GM23248 (cell line): ENCODE data around the gene YTHDF1. TPM values are rescaled to one million over a fixed set of nuclear protein-coding genes. Genes with fewer than 3 reads are reported as not detected.

Experiments used
- DNase-seq: peaks from one replicate; pipeline ENCODE4 v3.0.0-alpha.2; 2015
- H2AFZ ChIP-seq: fragments of 200-600 bp; sonication (generic); 2 replicates; pipeline ENCODE4 v1.6.1; 2016; ENCODE audit warnings: antibody characterized with exemption
- H3F3A ChIP-seq: fragments of 200-600 bp; sonication (generic); 2 replicates; pipeline ENCODE4 v1.6.1; 2016; ENCODE audit warnings: mild to moderate bottlenecking, antibody characterized with exemption, mixed run types; ENCODE audit not compliant: insufficient read depth
- H3K27ac ChIP-seq: fragments of 200-600 bp; sonication (generic); 2 replicates; pipeline ENCODE4 v1.5.1; 2016; ENCODE audit warnings: mild to moderate bottlenecking
- H3K27me3 ChIP-seq: fragments of 200-600 bp; sonication (generic); replicated peaks from 2 replicates; pipeline ENCODE4 v1.6.1; 2016; ENCODE audit warnings: mild to moderate bottlenecking; ENCODE audit not compliant: insufficient read depth
- H3K36me3 ChIP-seq: fragments of 200-600 bp; sonication (generic); 2 replicates; pipeline ENCODE4 v1.6.1; 2016; ENCODE audit warnings: low read depth, mild to moderate bottlenecking
- H3K4me1 ChIP-seq: fragments of 200-600 bp; sonication (generic); 2 replicates; pipeline ENCODE4 v1.6.1; 2016; ENCODE audit warnings: mild to moderate bottlenecking; ENCODE audit not compliant: insufficient read depth
- H3K4me2 ChIP-seq: fragments of 200-600 bp; sonication (generic); one replicate; pipeline ENCODE4 v1.6.1; 2016; ENCODE audit warnings: mild to moderate bottlenecking; ENCODE audit not compliant: unreplicated experiment
- H3K4me3 ChIP-seq: fragments of 200-600 bp; sonication (generic); 2 replicates; pipeline ENCODE4 v1.5.1; 2016; ENCODE audit warnings: mild to moderate bottlenecking
- H3K79me2 ChIP-seq: fragments of 200-600 bp; sonication (generic); 2 replicates; pipeline ENCODE4 v1.6.1; 2016; ENCODE audit warnings: mild to moderate bottlenecking; ENCODE audit not compliant: insufficient read depth
- H3K9ac ChIP-seq: fragments of 200-600 bp; sonication (generic); 2 replicates; pipeline ENCODE4 v1.6.1; 2016; ENCODE audit warnings: mild to moderate bottlenecking
- H3K9me2 ChIP-seq: fragments of 200-600 bp; sonication (generic); 2 replicates; pipeline ENCODE4 v1.6.1; 2016; ENCODE audit warnings: mixed run types, mild to moderate bottlenecking, moderate library complexity; ENCODE audit not compliant: insufficient read depth
- H3K9me3 ChIP-seq: fragments of 200-600 bp; sonication (generic); one replicate; pipeline ENCODE4 v1.6.1; 2017; ENCODE audit warnings: low read depth
- H4K20me1 ChIP-seq: fragments of 200-600 bp; sonication (generic); 2 replicates; pipeline ENCODE4 v1.6.0; 2016; ENCODE audit not compliant: insufficient read depth
- EZH2 ChIP-seq: fragments of 200-600 bp; sonication (generic); IDR thresholded peaks from 2 replicates; pipeline ENCODE4 v1.6.1; 2018; ENCODE audit warnings: antibody characterized with exemption, mild to moderate bottlenecking; ENCODE audit not compliant: insufficient read depth, poor library complexity, severe bottlenecking
- EZH2phosphoT487 ChIP-seq: fragments of 200-600 bp; sonication (generic); IDR thresholded peaks from 2 replicates; pipeline ENCODE4 v1.6.1; 2018; ENCODE audit warnings: antibody characterized with exemption, moderate library complexity, mild to moderate bottlenecking, low read depth; ENCODE audit not compliant: insufficient read depth
- WGBS, 2 experiments: methylation state at CpG; one replicate each; pipeline ENCODE4 v1.1.6; 2015 to 2017; ENCODE audit warnings: low lambda C conversion rate in 2 of 2, low coverage in 1 of 2; ENCODE audit errors: missing lambda C conversion rate in 2 of 2; 5-methylcytosine and 5-hydroxymethylcytosine counted together
- in situ Hi-C: fragments of 300-500 bp; cut with MboI; formaldehyde crosslinking; loops from 2 replicates; pipeline ENCODE4 v1.15.0; 2020
- polyA plus RNA-seq: library from polyadenylated mRNA; unstranded; fragments of >200 nt; fragmentation: Nextera tagmentation; extraction: Ambion mirVana; gene quantifications from 2 replicates; pipeline ENCODE4 v1.2.1, GENCODE V29; 2016
- total RNA-seq: library from RNA; depleted of rRNA; stranded (reverse); fragments of >200 nt; shearing (Covaris generic); gene quantifications from 2 replicates; pipeline ENCODE4 v1.2.3, GENCODE V29; 2014

The YTHDF1 gene
- total and polyA plus RNA-seq, 2 experiments from 2014 or later = 16.7 to 20.4 TPM

GRCh38 chr20:63155266-63156165, 60.4 kb downstream of the YTHDF1 start:
- no peaks in the 10 kb centered on the region for H3K36me3 ChIP-seq
- H3K4me2 ChIP-seq = no peak overlapping the region
- TF ChIP-seq EZH2phosphoT487 (no peak), EZH2 (no peak)
- no peaks in the 10 kb centered on the region for H3K79me2 ChIP-seq
- H3K9me3 ChIP-seq = no peaks in the 10 kb centered on the region
- H3K27ac ChIP-seq = no peak overlapping the region
- no peaks in the 10 kb centered on the region for H3K4me1 ChIP-seq
- WGBS, 2 experiments = 28 to 31% methylated on average over 14 to 15 of the region's 15 CpGs
- no peaks in the 10 kb centered on the region for H4K20me1 ChIP-seq
- DNase-seq = no peak
- H3F3A ChIP-seq = no peaks in the 10 kb centered on the region
- in situ Hi-C loops = no loop called here
- H3K9ac ChIP-seq = no peak overlapping the region
- peaks cover 42% of the 10 kb centered on the region for H3K27me3 ChIP-seq
- no peak overlapping the region for H3K4me3 ChIP-seq
- H2AFZ ChIP-seq = no peak overlapping the region
- H3K9me2 ChIP-seq = no peaks in the 10 kb centered on the region

GRCh38 chr20:63154395-63154794, 61.5 kb downstream of the YTHDF1 start:
- in situ Hi-C loops = no loop called here
- DNase-seq = no peak
- no peaks in the 10 kb centered on the region for H3F3A ChIP-seq
- no peak overlapping the region for H3K4me3 ChIP-seq
- no peak overlapping the region for H3K9ac ChIP-seq
- no peaks in the 10 kb centered on the region for H3K79me2 ChIP-seq
- no peak overlapping the region for H3K4me2 ChIP-seq
- WGBS, 2 experiments = 32% methylated on average over 3 of the region's 3 CpGs; no CpG with 5 or more reads in 1 of the 2 experiments
- H2AFZ ChIP-seq = no peak overlapping the region
- H3K9me2 ChIP-seq = no peaks in the 10 kb centered on the region
- no peaks in the 10 kb centered on the region for H3K9me3 ChIP-seq
- peaks cover 35% of the 10 kb centered on the region for H3K27me3 ChIP-seq
- H3K4me1 ChIP-seq = no peaks in the 10 kb centered on the region
- TF ChIP-seq EZH2phosphoT487 (no peak), EZH2 (no peak)
- H4K20me1 ChIP-seq = no peaks in the 10 kb centered on the region
- no peak overlapping the region for H3K27ac ChIP-seq
- H3K36me3 ChIP-seq = no peaks in the 10 kb centered on the region

DNA sequence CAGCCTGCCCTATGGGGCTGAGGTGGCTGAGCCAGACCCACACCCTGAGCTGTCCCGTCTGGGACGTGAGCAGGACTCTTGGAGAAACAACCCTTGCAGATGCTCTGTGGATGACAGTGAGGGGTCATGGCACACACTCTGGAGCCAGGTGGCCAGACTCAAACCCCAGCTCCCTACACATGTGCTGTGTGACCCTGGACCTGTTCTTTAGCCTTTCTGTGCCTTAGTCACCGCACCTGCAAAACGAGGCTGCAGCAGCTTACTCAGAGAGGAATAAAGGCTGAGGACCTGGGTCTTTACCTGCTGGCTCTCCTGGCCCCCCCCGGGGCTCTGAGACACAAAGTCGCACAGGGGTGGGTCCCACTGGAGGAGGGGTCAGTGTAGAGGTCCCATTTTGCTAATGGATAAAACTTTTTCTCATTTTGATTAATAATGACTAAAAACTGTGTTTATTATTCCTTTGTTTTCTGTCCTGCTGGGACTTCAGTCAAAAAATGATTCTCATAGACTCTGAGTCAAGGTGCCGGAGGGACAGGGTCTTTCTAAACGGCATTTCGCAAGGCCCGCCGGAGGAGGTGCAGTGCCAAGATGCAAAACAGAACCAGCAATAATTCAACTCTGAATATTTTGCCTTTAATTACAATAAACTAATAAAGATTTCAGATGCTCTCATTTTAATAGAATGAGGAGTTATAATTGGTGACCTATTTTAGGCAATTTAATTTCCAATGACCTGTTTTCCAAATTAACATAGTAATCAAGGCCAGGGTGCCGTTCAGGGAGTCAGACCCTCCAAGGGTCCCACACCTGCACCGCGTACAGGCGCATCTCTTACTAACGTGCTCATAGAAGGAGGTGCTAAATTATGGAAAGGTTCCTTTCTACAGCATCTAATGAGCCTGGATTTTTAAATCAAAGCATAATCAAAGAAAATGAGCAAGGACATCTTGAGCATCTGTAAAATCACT, 62.4 kb downstream of the YTHDF1 start:
- no peaks in the 10 kb centered on the region for H3K9me3 ChIP-seq
- peaks cover 35% of the 10 kb centered on the region for H3K27me3 ChIP-seq
- no peak overlapping the region for H3K4me2 ChIP-seq
- WGBS, 2 experiments = 34% methylated on average over 16 of the region's 16 CpGs
- in situ Hi-C loops = no loop called here
- no peak for DNase-seq
- no peaks in the 10 kb centered on the region for H3K79me2 ChIP-seq
- H3K4me3 ChIP-seq = no peak overlapping the region
- H3K9me2 ChIP-seq = no peaks in the 10 kb centered on the region
- TF ChIP-seq EZH2 (no peak), EZH2phosphoT487 (no peak)
- no peaks in the 10 kb centered on the region for H3F3A ChIP-seq
- H3K27ac ChIP-seq = no peak overlapping the region
- no peaks in the 10 kb centered on the region for H4K20me1 ChIP-seq
- H3K9ac ChIP-seq = no peak overlapping the region
- no peak overlapping the region for H2AFZ ChIP-seq
- H3K4me1 ChIP-seq = no peaks in the 10 kb centered on the region
- no peaks in the 10 kb centered on the region for H3K36me3 ChIP-seq

DNA sequence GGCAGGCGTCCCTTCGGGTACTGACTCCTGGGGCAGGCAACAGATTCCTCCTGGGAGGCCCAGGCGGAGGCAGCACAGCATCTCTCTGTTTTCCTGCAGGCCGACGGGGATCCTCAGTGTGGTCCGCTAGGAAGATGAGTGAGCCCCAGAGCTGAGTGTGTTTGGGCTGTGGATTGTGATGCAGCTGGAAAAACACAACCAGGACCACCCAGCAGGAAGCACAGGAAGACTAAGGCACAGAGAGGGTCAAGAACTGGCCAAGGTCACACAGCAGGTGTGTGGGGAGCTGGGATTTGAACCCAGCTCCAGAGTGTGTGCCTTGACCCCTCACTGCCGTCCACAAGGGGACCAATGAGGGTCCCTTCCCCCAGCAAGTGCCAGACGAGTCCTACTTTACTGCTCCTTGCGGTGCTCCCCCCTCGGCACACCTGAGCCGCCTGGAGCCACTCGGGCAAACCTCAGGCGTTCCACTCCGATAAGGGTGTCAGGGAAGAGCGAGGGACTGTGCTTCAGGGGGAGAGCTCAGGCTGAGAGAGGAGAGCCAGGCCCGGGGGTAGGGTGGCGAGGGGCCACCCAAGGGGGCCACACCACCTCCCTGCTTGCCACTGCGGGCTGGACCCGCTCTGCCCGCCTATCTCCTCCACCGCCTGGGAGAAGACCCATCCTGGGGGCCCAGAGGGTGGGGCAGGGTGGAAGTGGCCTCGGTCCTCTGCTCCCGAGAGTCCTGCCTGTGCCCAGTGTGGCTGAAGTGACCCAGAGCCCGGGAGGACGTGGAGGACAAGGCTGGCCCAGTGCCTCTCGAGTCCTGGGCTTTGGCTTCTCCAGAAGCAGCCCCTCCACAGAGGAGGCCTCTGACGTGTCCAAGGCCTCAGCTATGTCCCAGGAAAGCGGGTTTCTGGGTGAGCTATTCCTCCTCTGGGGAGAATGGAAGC, 63.3 kb downstream of the YTHDF1 start:
- no peaks in the 10 kb centered on the region for H3K79me2 ChIP-seq
- H3K36me3 ChIP-seq = no peaks in the 10 kb centered on the region
- in situ Hi-C loops = no loop called here
- H2AFZ ChIP-seq = no peak overlapping the region
- no peak for DNase-seq
- no peak overlapping the region for H3K4me2 ChIP-seq
- no peaks in the 10 kb centered on the region for H3K4me1 ChIP-seq
- peaks cover 35% of the 10 kb centered on the region for H3K27me3 ChIP-seq
- no peaks in the 10 kb centered on the region for H3K9me2 ChIP-seq
- no peaks in the 10 kb centered on the region for H4K20me1 ChIP-seq
- no peak overlapping the region for H3K9ac ChIP-seq
- H3K9me3 ChIP-seq = no peaks in the 10 kb centered on the region
- H3K27ac ChIP-seq = no peak overlapping the region
- no peaks in the 10 kb centered on the region for H3F3A ChIP-seq
- TF ChIP-seq EZH2 (no peak), EZH2phosphoT487 (no peak)
- H3K4me3 ChIP-seq = no peak overlapping the region
- 47 to 50% methylated on average over 25 to 28 of the region's 28 CpGs for WGBS, 2 experiments
